GM12864 (cell line): Measurements from ENCODE around the gene SNX33.
A peak's percentile ranks its signal among the peaks of the same experiment; 100 is the strongest.
"Not testable (repeated sequence)": the region's sequence is repeated elsewhere in the genome, so short reads cannot be mapped to it uniquely, and the experiment has no call there.

Experiments used
- DNase-seq: peaks from one replicate; pipeline ENCODE4 v3.0.0-alpha.2; 2011; ENCODE audit warnings: low read depth
- H3K4me3 ChIP-seq: 2 replicates; pipeline ENCODE4 v1.5.1; 2011; ENCODE audit warnings: mild to moderate bottlenecking, low read depth, low read length, control low read depth
- CTCF ChIP-seq: IDR thresholded peaks from 2 replicates; pipeline ENCODE4 v1.5.1; 2011; ENCODE audit warnings: low read depth, mild to moderate bottlenecking, moderate library complexity, low read length, control low read depth, inconsistent platforms; ENCODE audit errors: missing control alignments

The SNX33 gene

DNA sequence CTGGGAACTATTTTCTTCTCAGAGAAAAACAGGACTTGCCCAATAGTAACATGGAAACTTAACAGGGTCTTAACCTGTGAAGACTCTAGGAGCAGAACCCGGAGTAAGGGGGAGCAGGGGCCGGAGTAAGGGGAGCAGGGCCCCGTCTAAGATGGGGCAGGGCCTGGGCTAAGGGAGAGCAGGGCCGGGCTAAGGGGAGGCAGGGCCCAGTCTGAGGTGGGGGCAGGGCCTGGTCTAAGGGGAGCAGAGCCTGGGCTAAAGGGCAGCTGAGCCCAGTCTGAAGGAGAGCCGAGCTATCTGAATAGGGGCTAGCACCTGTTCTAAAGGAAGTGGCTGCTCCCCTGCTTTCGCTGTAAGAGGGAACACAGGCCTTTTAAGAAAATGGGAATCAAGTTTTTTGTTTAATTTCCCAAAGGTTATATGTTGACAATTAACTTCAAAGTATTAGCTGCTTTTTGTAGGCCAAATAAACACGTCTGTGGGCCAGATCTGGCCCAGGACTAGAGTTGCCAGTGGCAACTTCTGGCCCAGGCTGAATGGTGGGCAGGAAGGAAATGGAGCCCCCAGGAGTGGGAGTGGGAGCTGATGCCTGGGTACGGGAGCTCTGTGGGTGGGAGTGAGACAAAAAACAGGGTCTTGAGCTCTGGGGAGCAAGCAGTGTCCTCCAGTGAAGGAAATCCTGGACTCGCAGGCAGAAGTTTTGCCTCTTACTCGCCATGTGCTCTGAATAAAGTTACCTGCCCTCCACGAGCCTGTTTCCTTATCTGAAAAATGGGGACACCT, 32.5 kb downstream of the SNX33 start:
- no peak overlapping the region for H3K4me3 ChIP-seq
- DNase-seq: no peak

DNA sequence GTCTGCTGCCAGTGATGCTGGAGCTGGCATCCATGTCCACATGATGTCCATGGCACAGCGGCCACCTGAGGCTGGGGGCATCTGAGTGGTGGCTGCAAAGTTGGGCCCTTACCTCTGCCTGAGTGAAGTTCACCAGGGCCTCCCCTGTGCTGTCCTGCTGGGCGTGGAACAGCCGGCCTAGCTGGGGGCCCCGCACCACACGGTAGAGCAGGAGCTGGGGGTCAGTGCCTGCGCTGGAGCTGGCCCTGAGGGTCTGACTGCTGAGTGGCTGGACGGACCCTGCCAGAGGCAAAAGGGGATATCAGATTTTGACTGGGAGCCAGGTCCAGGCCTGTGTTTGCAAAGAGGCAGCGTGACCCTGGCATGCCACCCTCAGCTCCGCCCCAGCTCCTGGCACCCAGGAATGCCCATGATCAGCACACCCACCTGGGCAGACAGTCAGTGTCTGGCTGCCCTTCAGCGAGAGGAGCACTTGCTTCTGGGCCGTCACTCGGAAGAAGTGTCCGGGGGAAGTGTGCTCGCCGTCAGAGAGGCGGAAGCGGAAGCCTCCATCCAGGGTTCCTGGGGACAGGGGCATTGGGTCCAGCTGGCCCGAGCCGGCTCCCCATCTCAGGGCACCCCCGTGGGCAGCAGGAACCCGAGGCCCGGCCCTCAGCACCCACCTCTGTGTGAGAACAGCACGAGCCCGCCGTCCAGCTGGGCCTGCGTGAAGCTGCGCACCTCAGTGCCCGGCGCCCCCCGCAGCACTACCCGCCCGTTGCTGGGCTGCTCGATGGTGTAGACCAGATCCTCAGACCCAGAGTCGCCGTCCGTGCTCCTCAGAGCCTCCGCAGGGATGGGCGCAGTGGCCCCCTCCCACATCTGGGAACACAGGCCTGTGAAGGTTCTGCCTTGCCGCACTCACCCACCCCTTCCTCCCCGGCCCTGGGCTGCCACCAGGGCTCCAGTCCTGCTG, 34.7 kb downstream of the SNX33 start:
- no peak for DNase-seq
- TF ChIP-seq CTCF: no peak
- H3K4me3 ChIP-seq: no peak overlapping the region

More for the DNA sequence above, 32.5 kb downstream of the SNX33 start:
- no peak for TF ChIP-seq CTCF

DNA sequence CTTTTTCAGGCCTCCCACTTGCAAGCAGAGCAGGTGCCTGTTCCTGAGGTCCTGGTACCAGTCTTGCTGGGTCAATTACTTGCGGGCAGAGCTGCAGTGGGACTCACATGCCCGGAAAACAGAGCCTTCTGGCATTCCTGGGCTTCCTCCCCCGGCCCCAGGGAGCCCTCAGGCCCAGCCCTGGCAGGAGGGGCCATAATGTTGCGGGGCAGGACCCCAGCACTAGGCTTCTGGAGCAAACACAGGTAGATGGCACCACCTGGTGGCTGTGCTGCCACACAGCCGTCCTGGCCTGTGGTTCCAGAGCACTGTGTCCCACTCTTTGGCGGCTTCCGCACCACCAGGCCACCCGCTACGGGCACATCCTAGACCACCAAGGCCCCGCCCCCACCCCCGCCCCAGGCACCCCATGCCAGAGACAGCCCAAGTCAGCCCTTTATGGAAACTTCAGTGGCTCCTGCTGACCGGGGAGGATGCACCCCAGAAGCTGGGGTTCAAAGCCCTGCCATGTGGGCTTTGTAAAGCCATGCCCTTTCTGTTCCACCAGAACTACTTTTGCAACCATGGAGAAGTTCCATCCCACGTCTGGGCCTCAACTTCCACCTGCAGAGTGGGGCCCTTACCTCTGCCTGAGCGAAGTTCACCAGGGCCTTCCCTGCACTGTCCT, 36.1 kb downstream of the SNX33 start:
- TF ChIP-seq CTCF: peak; percentile 89

GRCh38 chr15:75684648-75685047, 36.9 kb downstream of the SNX33 start:
- TF ChIP-seq CTCF: no peak
- no peak overlapping the region for H3K4me3 ChIP-seq
- DNase-seq: no peak

More for the DNA sequence above, 36.1 kb downstream of the SNX33 start:
- not testable (repeated sequence) for H3K4me3 ChIP-seq, DNase-seq

DNA sequence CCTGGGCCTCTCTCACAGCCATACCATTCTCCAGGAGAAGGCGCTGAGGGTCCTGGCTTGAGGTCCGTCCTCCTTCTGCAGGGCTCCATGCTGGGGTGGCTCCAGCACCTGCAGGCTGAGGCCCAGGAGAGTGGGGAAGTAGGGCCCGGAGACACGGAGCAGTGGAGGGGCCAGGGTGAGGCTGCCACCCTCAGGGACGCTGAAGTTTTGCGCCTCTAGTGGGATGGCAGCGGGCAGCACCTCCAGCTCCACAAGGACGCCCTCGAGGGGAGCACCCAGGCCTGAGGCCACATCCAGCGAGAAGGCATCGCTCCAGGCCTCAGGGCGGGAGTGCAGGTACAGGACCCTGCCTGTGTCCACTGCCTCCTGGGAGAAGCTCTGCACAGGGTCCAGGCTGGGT, 37.5 kb downstream of the SNX33 start:
- H3K4me3 ChIP-seq: no peak overlapping the region
- DNase-seq: no peak
- TF ChIP-seq CTCF: no peak

GRCh38 chr15:75686212-75686642, 38.5 kb downstream of the SNX33 start:
- not testable (repeated sequence) for DNase-seq, H3K4me3 ChIP-seq
- TF ChIP-seq CTCF: peak; percentile 72
